IMR-90 (cell line): Measurements from ENCODE around the gene RRP1. TPM values are rescaled to one million over a fixed set of nuclear protein-coding genes. Genes with fewer than 3 reads are reported as not detected.

ENCODE experiments used
- ATAC-seq: fragments of 200-7000 bp; cut with Tn5 transposase; 2 replicates; pipeline ENCODE4 v1.9.1; 2020; ENCODE audit warnings: low read depth, mild to moderate bottlenecking, moderate library complexity
- BruUV-seq: library from RNA; stranded (reverse); fragments of 400-500 nt; replicated peaks from 2 replicates; lab custom pipeline; 2021; lab: Mats Ljungman, UMichigan
- CTCF ChIA-PET: fragments of 300-600 bp; formaldehyde crosslinking; extraction: SDS; loops from one replicate; lab custom pipeline; 2021; ENCODE audit warnings: antibody characterized with exemption; lab: Yijun Ruan, JAX
- POLR2A ChIA-PET: fragments of 300-600 bp; sonication (Branson Sonifier 250); formaldehyde crosslinking; loops from one replicate; lab custom pipeline; 2022; ENCODE audit warnings: antibody characterized with exemption; ENCODE audit not compliant: unreplicated experiment; lab: Charles Lee
- DNase-seq: peaks from one replicate; pipeline ENCODE4 v3.0.0; 2013
- H2AFZ ChIP-seq: replicated peaks from 2 replicates; pipeline ENCODE3; 2013; ENCODE audit warnings: low read length, mild to moderate bottlenecking; ENCODE audit not compliant: poor library complexity
- H2AK5ac ChIP-seq: 2 replicates; pipeline ENCODE4 v1.6.1; 2013; ENCODE audit warnings: low read depth, low read length, inconsistent platforms
- H2AK9ac ChIP-seq: replicated peaks from 2 replicates; pipeline ENCODE3; 2013; ENCODE audit warnings: mild to moderate bottlenecking, low read depth, low read length, moderate library complexity; ENCODE audit not compliant: poor library complexity
- H2BK120ac ChIP-seq: 2 replicates; pipeline ENCODE4 v1.6.1; 2013; ENCODE audit warnings: low read depth, low read length, inconsistent platforms
- H2BK15ac ChIP-seq: 3 replicates; pipeline ENCODE4 v1.6.1; 2013; ENCODE audit warnings: low read depth, low read length, inconsistent platforms
- H2BK20ac ChIP-seq: 2 replicates; pipeline ENCODE4 v1.6.1; 2013; ENCODE audit warnings: low read depth, mild to moderate bottlenecking, inconsistent platforms, low read length, moderate library complexity
- H2BK5ac ChIP-seq: 2 replicates; pipeline ENCODE4 v1.6.1; 2013; ENCODE audit warnings: mild to moderate bottlenecking, low read depth, low read length, inconsistent platforms; ENCODE audit not compliant: poor library complexity, severe bottlenecking
- H3K14ac ChIP-seq: replicated peaks from 2 replicates; pipeline ENCODE4 v1.6.1; 2013; ENCODE audit warnings: low read depth, low read length, inconsistent platforms
- H3K18ac ChIP-seq: 2 replicates; pipeline ENCODE4 v1.6.1; 2013; ENCODE audit warnings: low read depth, low read length, control low read depth
- H3K23ac ChIP-seq: 2 replicates; pipeline ENCODE4 v1.6.1; 2013; ENCODE audit warnings: low read depth, low read length, inconsistent platforms
- H3K27ac ChIP-seq: 2 replicates; pipeline ENCODE4 v1.5.1; 2013; ENCODE audit warnings: mild to moderate bottlenecking, control low read depth, low read length; ENCODE audit not compliant: insufficient read depth
- H3K27me3 ChIP-seq: 2 replicates; pipeline ENCODE4 v1.6.1; 2013; ENCODE audit warnings: low read length; ENCODE audit not compliant: control insufficient read depth, insufficient read depth
- H3K36me3 ChIP-seq: 2 replicates; pipeline ENCODE4 v1.6.1; 2013; ENCODE audit warnings: low read length, mixed read lengths; ENCODE audit not compliant: control insufficient read depth, insufficient read depth
- H3K4ac ChIP-seq: 2 replicates; pipeline ENCODE4 v1.6.1; 2013; ENCODE audit warnings: low read depth, low read length, inconsistent platforms
- H3K4me1 ChIP-seq: 2 replicates; pipeline ENCODE4 v1.6.1; 2013; ENCODE audit warnings: low read length, mixed read lengths; ENCODE audit not compliant: control insufficient read depth, insufficient read depth
- H3K4me2 ChIP-seq: 2 replicates; pipeline ENCODE4 v1.6.1; 2013; ENCODE audit warnings: low read depth, mild to moderate bottlenecking, control low read depth, low read length, moderate library complexity
- H3K4me3 ChIP-seq: 2 replicates; pipeline ENCODE4 v1.5.1; 2013; ENCODE audit warnings: low read depth, mild to moderate bottlenecking, control low read depth, low read length, moderate library complexity; ENCODE audit not compliant: insufficient read depth
- H3K56ac ChIP-seq: 2 replicates; pipeline ENCODE4 v1.6.1; 2013; ENCODE audit warnings: low read length, inconsistent platforms; ENCODE audit not compliant: insufficient read depth; ENCODE audit errors: extremely low read depth
- H3K79me1 ChIP-seq, 2 experiments: 2 replicates each; pipeline ENCODE4 v1.6.1; 2013; ENCODE audit warnings: low read length in 2 of 2, inconsistent platforms in 1 of 2, low read depth in 1 of 2
- H3K9ac ChIP-seq: 2 replicates; pipeline ENCODE4 v1.6.1; 2013; ENCODE audit warnings: low read depth, low read length, control low read depth
- H3K9me1 ChIP-seq: 2 replicates; pipeline ENCODE4 v1.6.1; 2013; ENCODE audit warnings: low read length, inconsistent platforms; ENCODE audit not compliant: insufficient read depth
- H3K9me3 ChIP-seq: 2 replicates; pipeline ENCODE4 v1.6.1; 2013; ENCODE audit warnings: low read length; ENCODE audit not compliant: control insufficient read depth, insufficient read depth
- H4K20me1 ChIP-seq: 2 replicates; pipeline ENCODE4 v1.6.1; 2013; ENCODE audit warnings: low read length, inconsistent platforms; ENCODE audit not compliant: insufficient read depth
- H4K5ac ChIP-seq: 2 replicates; pipeline ENCODE4 v1.6.1; 2013; ENCODE audit warnings: mild to moderate bottlenecking, low read depth, low read length, control low read depth
- H4K8ac ChIP-seq, 2 experiments: 2 replicates each; pipeline ENCODE4 v1.6.1; 2013; ENCODE audit warnings: low read depth in 2 of 2, low read length in 2 of 2, control low read depth in 1 of 2, inconsistent platforms in 1 of 2
- H4K91ac ChIP-seq: 2 replicates; pipeline ENCODE4 v1.6.1; 2013; ENCODE audit warnings: low read depth, low read length, inconsistent platforms; ENCODE audit not compliant: insufficient read depth
- BHLHE40 ChIP-seq: fragments of 150-350 bp; IDR thresholded peaks from 2 replicates; pipeline ENCODE4 v1.6.1; 2016; ENCODE audit warnings: mild to moderate bottlenecking, low read depth, low read length
- CEBPB ChIP-seq: IDR thresholded peaks from 2 replicates; pipeline ENCODE4 v1.6.1; 2012; ENCODE audit warnings: low read depth, low read length, improper control_type of control experiment
- CHD1 ChIP-seq: IDR thresholded peaks from 2 replicates; pipeline ENCODE4 v1.6.1; 2012; ENCODE audit warnings: low read depth, low read length, improper control_type of control experiment
- FOS ChIP-seq: fragments of 150-350 bp; IDR thresholded peaks from 2 replicates; pipeline ENCODE4 v1.6.1; 2016; ENCODE audit warnings: low read depth, low read length
- MAFK ChIP-seq: IDR thresholded peaks from 2 replicates; pipeline ENCODE4 v1.6.1; 2012; ENCODE audit warnings: low read depth, low read length, improper control_type of control experiment
- MAZ ChIP-seq: IDR thresholded peaks from 2 replicates; pipeline ENCODE4 v1.6.1; 2012; ENCODE audit warnings: low read depth, mild to moderate bottlenecking, low read length, improper control_type of control experiment, moderate library complexity, borderline replicate concordance
- MXI1 ChIP-seq: IDR thresholded peaks from 2 replicates; pipeline ENCODE4 v1.6.1; 2012; ENCODE audit warnings: low read depth, mild to moderate bottlenecking, low read length, moderate library complexity, borderline replicate concordance
- NFE2L2 ChIP-seq: fragments of 150-350 bp; IDR thresholded peaks from 2 replicates; pipeline ENCODE4 v1.6.1; 2016; ENCODE audit warnings: low read depth, mild to moderate bottlenecking, low read length
- POLR2A ChIP-seq: IDR thresholded peaks from 2 replicates; pipeline ENCODE4 v1.6.1; 2012; ENCODE audit warnings: mild to moderate bottlenecking, low read depth, low read length
- RAD21 ChIP-seq: IDR thresholded peaks from 2 replicates; pipeline ENCODE4 v1.6.1; 2012; ENCODE audit warnings: low read length, improper control_type of control experiment
- RCOR1 ChIP-seq: IDR thresholded peaks from 2 replicates; pipeline ENCODE4 v1.6.1; 2012; ENCODE audit warnings: mild to moderate bottlenecking, low read length, improper control_type of control experiment; ENCODE audit not compliant: insufficient replicate concordance
- RFX5 ChIP-seq: IDR thresholded peaks from 2 replicates; pipeline ENCODE4 v1.8.0; 2012; ENCODE audit warnings: low read depth, mild to moderate bottlenecking, low read length, moderate library complexity
- SMC3 ChIP-seq: fragments of 150-350 bp; IDR thresholded peaks from 2 replicates; pipeline ENCODE4 v1.6.1; 2016; ENCODE audit warnings: low read depth, mild to moderate bottlenecking, antibody characterized with exemption, low read length, moderate library complexity
- WGBS, 2 experiments: methylation state at CpG; one replicate each; pipeline versions ENCODE4 v1.1.5 to v1.1.7; 2013; ENCODE audit warnings: missing lambda C conversion rate in 2 of 2; ENCODE audit not compliant: insufficient read length in 1 of 2; ENCODE audit errors: extremely low coverage in 2 of 2; 5-methylcytosine and 5-hydroxymethylcytosine counted together
- dilution Hi-C: fragments of 300-500 bp; cut with HindIII; formaldehyde crosslinking; loops from one replicate; pipeline ENCODE4 v1.14.3; 2018; ENCODE audit warnings: low sequenced_read_pairs; ENCODE audit not compliant: unreplicated experiment
- in situ Hi-C: fragments of 300-500 bp; cut with MboI; formaldehyde crosslinking; loops from 3 replicates; pipeline ENCODE4 v1.14.3; 2019; ENCODE audit warnings: low sequenced_read_pairs, inconsistent platforms, mixed read lengths
- intact Hi-C: fragments of 100-400 bp; cut with micrococcal nuclease; formaldehyde crosslinking; loops from 2 replicates; pipeline ENCODE4 v1.10.0; 2022
- polyA plus RNA-seq, 3 experiments: library from polyadenylated mRNA; depleted of rRNA; stranded (reverse); fragments of >200 nt; gene quantifications; 2 replicates each; pipeline ENCODE4 v1.2.3, GENCODE V29; 2012; ENCODE audit warnings: low replicate concordance in 1 of 3
- total RNA-seq: library from RNA; depleted of rRNA; stranded (reverse); fragments of >200 nt; gene quantifications from 2 replicates; pipeline ENCODE4 v1.2.3, GENCODE V29; 2012
- TF ChIP-seq, protein P1 (sequence below): conservative IDR thresholded peaks from 2 replicates; pipeline ENCODE4 v1.5.1; 2012; ENCODE audit warnings: mild to moderate bottlenecking, low read depth, low read length, improper control_type of control experiment
- TF ChIP-seq, protein P2 (sequence below): fragments of 150-350 bp; IDR thresholded peaks from 2 replicates; pipeline ENCODE4 v1.6.1; 2016; ENCODE audit warnings: low read depth, mild to moderate bottlenecking, low read length, moderate library complexity, borderline replicate concordance
- TF ChIP-seq, protein P3 (sequence below): fragments of 150-350 bp; IDR thresholded peaks from 2 replicates; pipeline ENCODE4 v1.6.1; 2017; ENCODE audit warnings: mild to moderate bottlenecking, antibody characterized with exemption, low read length, low read depth

Gene RRP1
- total and polyA plus RNA-seq, 2 of the 4 experiments (the other 2 are of a cell fraction): 20.2 to 23.3 TPM

DNA sequence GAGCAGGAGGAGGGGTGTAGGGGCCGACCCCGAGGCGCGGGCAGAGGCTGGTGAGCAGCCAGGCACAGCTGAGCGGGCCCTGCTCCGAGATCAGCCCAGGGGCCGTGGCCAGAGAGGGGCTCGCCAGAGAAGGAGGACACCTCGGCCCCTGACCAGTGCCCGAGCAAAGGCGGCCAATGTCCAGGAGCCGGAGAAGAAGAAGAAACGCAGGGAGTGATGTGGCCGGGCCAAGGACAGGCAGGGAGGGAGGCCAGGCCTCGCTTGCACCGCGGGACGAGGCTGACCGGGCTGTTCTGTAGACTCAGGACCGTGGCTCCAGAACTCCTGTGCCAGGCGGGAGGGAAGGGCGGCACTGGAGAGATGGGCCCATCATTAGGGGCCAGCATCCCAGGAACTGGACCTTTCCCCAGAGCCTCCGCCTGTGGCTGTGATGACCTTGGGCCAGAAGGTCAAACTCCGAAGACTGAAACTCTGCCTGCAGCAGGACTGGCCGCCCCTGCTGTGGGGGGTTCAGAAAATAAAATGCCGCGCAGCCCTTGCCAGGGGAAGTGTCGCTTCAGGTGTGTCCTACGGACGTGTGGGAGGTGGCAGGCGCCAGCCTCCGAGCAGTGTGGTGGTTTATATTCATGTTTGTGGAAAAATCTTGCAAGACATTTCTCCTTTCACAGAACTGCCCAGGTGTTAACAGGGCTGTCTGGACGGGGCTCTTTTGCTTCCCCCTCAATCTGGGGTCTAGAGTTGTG, 14.4 kb downstream of the RRP1 start:
- no peak overlapping the region for H3K14ac ChIP-seq
- H3K36me3 ChIP-seq: peaks cover 52% of the 10 kb centered on the region
- intact Hi-C loops (no loop called here), in situ Hi-C loops (no loop called here), dilution Hi-C loops (no loop called here)
- no peak overlapping the region for H3K27ac ChIP-seq
- H3K9me3 ChIP-seq: no peaks in the 10 kb centered on the region
- H4K20me1 ChIP-seq: no peaks in the 10 kb centered on the region; the same call in none of the 2 replicates
- H2BK20ac ChIP-seq: no peak overlapping the region
- CTCF ChIA-PET: no interaction called here
- no peaks in the 10 kb centered on the region for H3K9me1 ChIP-seq
- no peak overlapping the region for H2AK9ac ChIP-seq
- no peak overlapping the region for H3K4ac ChIP-seq
- no peak overlapping the region for H4K8ac ChIP-seq
- no peak overlapping the region for H4K5ac ChIP-seq
- no peaks in the 10 kb centered on the region for H3K79me1 ChIP-seq
- BruUV-seq: no TSS peak
- H2BK15ac ChIP-seq: no peak overlapping the region
- H3K23ac ChIP-seq: no peak overlapping the region
- DNase-seq (no peak), ATAC-seq (no peak)
- no peak overlapping the region for H2AK5ac ChIP-seq
- no peak overlapping the region for H3K4me2 ChIP-seq
- H3K4me1 ChIP-seq: no peaks in the 10 kb centered on the region
- H3K18ac ChIP-seq: no peak overlapping the region
- no peak overlapping the region for H4K91ac ChIP-seq
- POLR2A ChIA-PET: no interaction called here
- H2BK5ac ChIP-seq: no peak overlapping the region
- H2AFZ ChIP-seq: no peak overlapping the region
- TF ChIP-seq MAFK: no peak
- TF ChIP-seq RAD21: no peak
- TF ChIP-seq FOS: no peak
- no peak for TF ChIP-seq MXI1
- no peak for TF ChIP-seq SMC3
- no peak for TF ChIP-seq RFX5
- no peak for TF ChIP-seq MAZ
- no peak for TF ChIP-seq CHD1
- no peak for TF ChIP-seq POLR2A
- no peak for TF ChIP-seq BHLHE40
- TF ChIP-seq, protein P1, sequence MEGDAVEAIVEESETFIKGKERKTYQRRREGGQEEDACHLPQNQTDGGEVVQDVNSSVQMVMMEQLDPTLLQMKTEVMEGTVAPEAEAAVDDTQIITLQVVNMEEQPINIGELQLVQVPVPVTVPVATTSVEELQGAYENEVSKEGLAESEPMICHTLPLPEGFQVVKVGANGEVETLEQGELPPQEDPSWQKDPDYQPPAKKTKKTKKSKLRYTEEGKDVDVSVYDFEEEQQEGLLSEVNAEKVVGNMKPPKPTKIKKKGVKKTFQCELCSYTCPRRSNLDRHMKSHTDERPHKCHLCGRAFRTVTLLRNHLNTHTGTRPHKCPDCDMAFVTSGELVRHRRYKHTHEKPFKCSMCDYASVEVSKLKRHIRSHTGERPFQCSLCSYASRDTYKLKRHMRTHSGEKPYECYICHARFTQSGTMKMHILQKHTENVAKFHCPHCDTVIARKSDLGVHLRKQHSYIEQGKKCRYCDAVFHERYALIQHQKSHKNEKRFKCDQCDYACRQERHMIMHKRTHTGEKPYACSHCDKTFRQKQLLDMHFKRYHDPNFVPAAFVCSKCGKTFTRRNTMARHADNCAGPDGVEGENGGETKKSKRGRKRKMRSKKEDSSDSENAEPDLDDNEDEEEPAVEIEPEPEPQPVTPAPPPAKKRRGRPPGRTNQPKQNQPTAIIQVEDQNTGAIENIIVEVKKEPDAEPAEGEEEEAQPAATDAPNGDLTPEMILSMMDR: no peak
- no peak for TF ChIP-seq NFE2L2
- TF ChIP-seq RCOR1: no peak
- TF ChIP-seq, protein P2, sequence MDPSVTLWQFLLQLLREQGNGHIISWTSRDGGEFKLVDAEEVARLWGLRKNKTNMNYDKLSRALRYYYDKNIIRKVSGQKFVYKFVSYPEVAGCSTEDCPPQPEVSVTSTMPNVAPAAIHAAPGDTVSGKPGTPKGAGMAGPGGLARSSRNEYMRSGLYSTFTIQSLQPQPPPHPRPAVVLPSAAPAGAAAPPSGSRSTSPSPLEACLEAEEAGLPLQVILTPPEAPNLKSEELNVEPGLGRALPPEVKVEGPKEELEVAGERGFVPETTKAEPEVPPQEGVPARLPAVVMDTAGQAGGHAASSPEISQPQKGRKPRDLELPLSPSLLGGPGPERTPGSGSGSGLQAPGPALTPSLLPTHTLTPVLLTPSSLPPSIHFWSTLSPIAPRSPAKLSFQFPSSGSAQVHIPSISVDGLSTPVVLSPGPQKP: no peak
- no peak for TF ChIP-seq CEBPB
- TF ChIP-seq, protein P3, sequence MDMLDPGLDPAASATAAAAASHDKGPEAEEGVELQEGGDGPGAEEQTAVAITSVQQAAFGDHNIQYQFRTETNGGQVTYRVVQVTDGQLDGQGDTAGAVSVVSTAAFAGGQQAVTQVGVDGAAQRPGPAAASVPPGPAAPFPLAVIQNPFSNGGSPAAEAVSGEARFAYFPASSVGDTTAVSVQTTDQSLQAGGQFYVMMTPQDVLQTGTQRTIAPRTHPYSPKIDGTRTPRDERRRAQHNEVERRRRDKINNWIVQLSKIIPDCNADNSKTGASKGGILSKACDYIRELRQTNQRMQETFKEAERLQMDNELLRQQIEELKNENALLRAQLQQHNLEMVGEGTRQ: no peak
- no peak overlapping the region for H3K4me3 ChIP-seq
- no peak overlapping the region for H3K9ac ChIP-seq
- WGBS, 2 experiments: 94% methylated on average over 10 of the region's 33 CpGs; no CpG with 5 or more reads in 1 of the 2 experiments
- no peak overlapping the region for H3K56ac ChIP-seq
- no peaks in the 10 kb centered on the region for H3K27me3 ChIP-seq
- no peak overlapping the region for H2BK120ac ChIP-seq
